Endodermal cell (in vitro differentiated cells): ENCODE data around the gene ARL9. TPM values are rescaled to one million over a fixed set of nuclear protein-coding genes. Genes with fewer than 3 reads are reported as not detected.

Experiments used
- DNase-seq: peaks from one replicate; pipeline ENCODE4 v3.0.0-alpha.2; 2017
- H3K27ac ChIP-seq: 2 replicates; pipeline ENCODE4 v1.5.1; 2013; ENCODE audit warnings: mild to moderate bottlenecking, low read depth, low read length, moderate library complexity
- H3K27me3 ChIP-seq: 2 replicates; pipeline ENCODE4 v1.6.1; 2013; ENCODE audit warnings: mild to moderate bottlenecking, low read length, moderate library complexity; ENCODE audit not compliant: insufficient read depth, control insufficient read depth, poor library complexity, severe bottlenecking
- H3K36me3 ChIP-seq: 2 replicates; pipeline ENCODE4 v1.7.0; 2013; ENCODE audit warnings: mild to moderate bottlenecking, low read length, moderate library complexity; ENCODE audit not compliant: control insufficient read depth, insufficient read depth
- H3K4me1 ChIP-seq: one replicate; pipeline ENCODE4 v1.7.0; 2013; ENCODE audit warnings: low read length; ENCODE audit not compliant: control insufficient read depth, insufficient read depth
- H3K4me3 ChIP-seq: 2 replicates; pipeline ENCODE4 v1.5.1; 2013; ENCODE audit warnings: mild to moderate bottlenecking, low read length, moderate library complexity
- H3K9ac ChIP-seq: 2 replicates; pipeline ENCODE4 v1.6.1; 2013; ENCODE audit warnings: mild to moderate bottlenecking, low read length, moderate library complexity; ENCODE audit not compliant: poor library complexity, severe bottlenecking; ENCODE audit errors: extremely low read depth
- H3K9me3 ChIP-seq: 2 replicates; pipeline ENCODE4 v1.6.1; 2013; ENCODE audit warnings: mild to moderate bottlenecking, low read length, moderate library complexity; ENCODE audit not compliant: control insufficient read depth
- H3K27ac Mint-ChIP-seq: 2 replicates; pipeline ENCODE4 v1.8.0; 2020; ENCODE audit warnings: mixed read lengths
- H3K27me3 Mint-ChIP-seq: 2 replicates; pipeline ENCODE4 v1.8.0; 2021; ENCODE audit warnings: mild to moderate bottlenecking, mixed read lengths; ENCODE audit not compliant: insufficient read depth
- H3K36me3 Mint-ChIP-seq: 2 replicates; pipeline ENCODE4 v1.8.0; 2020; ENCODE audit warnings: low read depth, mixed read lengths
- H3K4me1 Mint-ChIP-seq: 2 replicates; pipeline ENCODE4 v1.8.0; 2020; ENCODE audit warnings: mixed read lengths
- H3K4me3 Mint-ChIP-seq: 2 replicates; pipeline ENCODE4 v1.8.0; 2020; ENCODE audit warnings: mild to moderate bottlenecking, moderate library complexity, mixed read lengths
- H3K9me3 Mint-ChIP-seq: 2 replicates; pipeline ENCODE4 v1.8.0; 2020; ENCODE audit warnings: mild to moderate bottlenecking, mixed read lengths
- WGBS, 2 experiments: methylation state at CpG; one replicate each; pipeline versions ENCODE4 v1.1.5 to v1.1.7; 2013; ENCODE audit warnings: missing lambda C conversion rate in 2 of 2, mixed read lengths in 1 of 2; ENCODE audit not compliant: insufficient coverage in 1 of 2, insufficient read length in 1 of 2; 5-methylcytosine and 5-hydroxymethylcytosine counted together
- total RNA-seq, 2 donors: library from RNA; stranded (reverse); fragmentation: NEBNext Ultra II Directional in 1 of 2; extraction: Animal tissue kit (Norgen Biotek cat#: 25700) in 1 of 2; gene quantifications; 2 replicates in 1 of 2; 3 replicates in 1 of 2; pipeline ENCODE4 v1.2.1, GENCODE V29; 2021
- TF ChIP-seq, protein P1 (sequence below): fragments of 200-600 bp; sonication (generic); conservative IDR thresholded peaks from 2 replicates; pipeline ENCODE4 v1.5.0; 2021; ENCODE audit warnings: antibody characterized with exemption, mild to moderate bottlenecking

ARL9 gene
- total RNA-seq, 2 donors from 2014 or later, result 0.20 TPM; not detected in 1

DNA sequence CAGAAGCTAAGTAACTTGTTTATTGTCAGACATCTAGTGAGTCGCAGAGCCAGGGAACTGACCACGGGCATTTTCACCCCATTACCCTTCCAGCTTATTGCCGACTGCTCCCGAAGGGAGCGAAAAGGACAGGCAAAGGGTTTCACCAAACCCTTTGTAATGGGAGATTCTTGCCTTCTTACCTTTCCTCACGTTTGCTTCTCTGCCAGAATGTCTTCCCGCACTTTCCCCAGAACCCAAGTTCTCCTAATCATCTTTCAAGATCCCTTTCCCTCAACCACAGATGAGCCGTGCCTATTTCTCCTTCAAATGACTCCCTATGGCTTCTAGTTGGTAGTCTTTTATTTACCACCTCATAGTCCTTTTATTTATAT, 38.7 kb upstream of the ARL9 start:
- Mint-ChIP-seq H3K4me1 (peaks cover 24% of the 10 kb centered on the region), H3K36me3 (peaks cover 36% of the 10 kb centered on the region), H3K27ac (peak overlapping the region; percentile 99), H3K27me3 (no peaks in the 10 kb centered on the region), H3K9me3 (no peaks in the 10 kb centered on the region), H3K4me3 (peak overlapping the region; percentile 98)
- H3K27me3 ChIP-seq, result no peaks in the 10 kb centered on the region
- TF ChIP-seq, protein P1, sequence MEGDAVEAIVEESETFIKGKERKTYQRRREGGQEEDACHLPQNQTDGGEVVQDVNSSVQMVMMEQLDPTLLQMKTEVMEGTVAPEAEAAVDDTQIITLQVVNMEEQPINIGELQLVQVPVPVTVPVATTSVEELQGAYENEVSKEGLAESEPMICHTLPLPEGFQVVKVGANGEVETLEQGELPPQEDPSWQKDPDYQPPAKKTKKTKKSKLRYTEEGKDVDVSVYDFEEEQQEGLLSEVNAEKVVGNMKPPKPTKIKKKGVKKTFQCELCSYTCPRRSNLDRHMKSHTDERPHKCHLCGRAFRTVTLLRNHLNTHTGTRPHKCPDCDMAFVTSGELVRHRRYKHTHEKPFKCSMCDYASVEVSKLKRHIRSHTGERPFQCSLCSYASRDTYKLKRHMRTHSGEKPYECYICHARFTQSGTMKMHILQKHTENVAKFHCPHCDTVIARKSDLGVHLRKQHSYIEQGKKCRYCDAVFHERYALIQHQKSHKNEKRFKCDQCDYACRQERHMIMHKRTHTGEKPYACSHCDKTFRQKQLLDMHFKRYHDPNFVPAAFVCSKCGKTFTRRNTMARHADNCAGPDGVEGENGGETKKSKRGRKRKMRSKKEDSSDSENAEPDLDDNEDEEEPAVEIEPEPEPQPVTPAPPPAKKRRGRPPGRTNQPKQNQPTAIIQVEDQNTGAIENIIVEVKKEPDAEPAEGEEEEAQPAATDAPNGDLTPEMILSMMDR, result no peak
- DNase-seq, result no peak
- H3K4me3 ChIP-seq, result peak overlapping the region; percentile 95
- H3K4me1 ChIP-seq, result peaks cover 5% of the 10 kb centered on the region
- peak overlapping the region; percentile 54 for H3K27ac ChIP-seq
- H3K9me3 ChIP-seq, result no peaks in the 10 kb centered on the region
- H3K9ac ChIP-seq, result peak overlapping the region; percentile 96
- WGBS, 2 experiments, result 0 to 2% methylated on average over 6 to 8 of the region's 8 CpGs
- peaks cover 39% of the 10 kb centered on the region for H3K36me3 ChIP-seq

DNA sequence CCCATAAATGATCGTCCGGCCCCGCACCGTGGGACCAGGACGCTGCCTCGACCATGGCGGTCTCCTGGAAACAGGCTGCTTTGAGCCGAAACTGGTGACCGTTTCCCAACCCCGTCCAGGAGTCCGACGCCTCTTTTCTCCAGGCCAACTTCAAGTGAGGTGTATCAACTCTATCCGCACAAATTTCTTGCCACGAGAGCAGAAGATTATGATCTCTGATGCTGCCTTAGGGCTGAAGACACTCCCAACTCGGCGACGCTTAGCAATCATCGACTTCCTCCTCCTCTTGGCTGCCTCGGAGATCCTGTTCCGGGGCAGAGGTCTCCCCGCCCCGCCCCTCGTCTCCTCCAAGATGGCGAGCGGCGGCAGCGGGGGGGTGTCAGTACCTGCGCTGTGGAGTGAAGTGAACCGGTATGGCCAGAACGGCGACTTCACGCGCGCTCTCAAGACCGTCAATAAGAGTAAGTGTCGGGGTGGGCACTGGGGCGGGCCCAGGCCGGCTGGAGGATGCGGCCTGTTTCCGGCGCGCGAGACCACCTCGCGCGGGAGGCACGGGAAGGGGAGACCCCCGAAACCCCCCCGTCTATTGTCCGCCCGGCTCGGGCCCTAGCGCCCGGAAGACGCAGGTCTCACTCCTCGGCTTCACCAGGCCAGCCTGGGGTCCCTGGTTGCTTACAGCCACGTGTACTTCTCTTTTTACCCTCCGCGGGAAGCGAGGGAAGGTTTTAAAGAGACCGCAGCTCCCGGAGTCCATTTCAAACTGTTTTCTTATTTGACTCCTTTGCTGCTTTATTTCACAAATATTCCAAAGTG, 38.1 kb upstream of the ARL9 start, which contains the start of gene SRP72:
TSS of gene SRP72 (plus strand) at position 334 of the 813 bp plus-strand sequence. CDS start at position 353, 19 bp downstream.
- TF ChIP-seq, protein P1, result no peak
- H3K27ac Mint-ChIP-seq, result peak within 1 kb of the TSS; percentile 99
- peaks cover 35% of the 10 kb centered on the region for H3K36me3 Mint-ChIP-seq
- no peaks in the 10 kb centered on the region for H3K9me3 Mint-ChIP-seq
- Histone ChIP-seq H3K4me1 (peaks cover 5% of the 10 kb centered on the region), H3K9ac (peak within 1 kb of the TSS; percentile 96), H3K9me3 (no peaks in the 10 kb centered on the region), H3K36me3 (peaks cover 39% of the 10 kb centered on the region), H3K27me3 (no peaks in the 10 kb centered on the region), H3K27ac (peak within 1 kb of the TSS; percentile 54), H3K4me3 (peak within 1 kb of the TSS; percentile 95)
- H3K4me3 Mint-ChIP-seq, result peak within 1 kb of the TSS; percentile 98
- peak; percentile 95 for DNase-seq
- H3K4me1 Mint-ChIP-seq, result peaks cover 24% of the 10 kb centered on the region
- no peaks in the 10 kb centered on the region for H3K27me3 Mint-ChIP-seq
- WGBS, 2 experiments, result 0% methylated on average over 17 to 62 of the region's 62 CpGs

DNA sequence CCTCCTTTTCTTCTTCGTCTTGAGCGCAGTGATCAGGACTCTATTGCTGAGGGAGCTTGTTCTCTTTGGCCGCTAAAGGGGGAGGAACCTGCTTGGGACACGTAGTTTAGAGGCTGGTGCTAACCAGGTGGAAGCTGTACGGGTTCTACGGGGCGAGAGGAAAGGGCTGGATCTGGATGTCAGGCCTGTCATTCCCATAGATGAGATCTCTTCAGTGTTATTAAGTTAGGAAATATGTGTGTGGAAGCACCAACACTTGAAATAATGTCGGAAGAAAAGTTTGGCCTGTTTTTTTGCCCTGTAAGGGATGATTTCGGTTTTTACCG, 37.5 kb upstream of the ARL9 start:
- TF ChIP-seq, protein P1, result no peak

More for the DNA sequence above, 37.5 kb upstream of the ARL9 start:
- DNase-seq, result peak; percentile 73
- peak overlapping the region; percentile 95 for H3K4me3 ChIP-seq
- Mint-ChIP-seq H3K27ac (peak overlapping the region; percentile 96), H3K9me3 (no peaks in the 10 kb centered on the region), H3K4me3 (peak overlapping the region; percentile 98), H3K27me3 (no peaks in the 10 kb centered on the region), H3K36me3 (peaks cover 37% of the 10 kb centered on the region), H3K4me1 (peaks cover 24% of the 10 kb centered on the region)
- H3K9ac ChIP-seq, result peak overlapping the region; percentile 96
- peaks cover 5% of the 10 kb centered on the region for H3K4me1 ChIP-seq
- no peaks in the 10 kb centered on the region for H3K27me3 ChIP-seq
- WGBS, 2 experiments, result 0 to 1% methylated on average over 5 to 10 of the region's 10 CpGs
- peak overlapping the region; percentile 54 for H3K27ac ChIP-seq
- H3K9me3 ChIP-seq, result no peaks in the 10 kb centered on the region
- H3K36me3 ChIP-seq, result peaks cover 43% of the 10 kb centered on the region
